H7 (cell line): Measurements from ENCODE around the gene HJV. TPM values are rescaled to one million over a fixed set of nuclear protein-coding genes. Genes with fewer than 3 reads are reported as not detected.

Experiments used
- DNase-seq: peaks from one replicate; pipeline ENCODE4 v3.0.0; 2012
- H3K27me3 ChIP-seq: 2 replicates; pipeline ENCODE4 v1.6.0; 2011; ENCODE audit warnings: mild to moderate bottlenecking, low read length; ENCODE audit not compliant: control insufficient read depth, insufficient read depth
- H3K36me3 ChIP-seq: replicated peaks from 2 replicates; pipeline ENCODE4 v1.5.1; 2011; ENCODE audit warnings: low read length; ENCODE audit not compliant: control insufficient read depth, insufficient read depth
- H3K4me3 ChIP-seq: 2 replicates; pipeline ENCODE4 v1.5.1; 2011; ENCODE audit warnings: low read depth, mild to moderate bottlenecking, control low read depth, low read length, moderate library complexity; ENCODE audit not compliant: insufficient read depth
- total RNA-seq: library from RNA; depleted of rRNA; stranded (reverse); fragments of >200 nt; shearing (Covaris generic); gene quantifications from 2 replicates; pipeline ENCODE4 v1.2.3, GENCODE V29; 2014; rRNA removed

The HJV gene
- total RNA-seq, 1 experiment from 2014 or later = 0.24 TPM

DNA sequence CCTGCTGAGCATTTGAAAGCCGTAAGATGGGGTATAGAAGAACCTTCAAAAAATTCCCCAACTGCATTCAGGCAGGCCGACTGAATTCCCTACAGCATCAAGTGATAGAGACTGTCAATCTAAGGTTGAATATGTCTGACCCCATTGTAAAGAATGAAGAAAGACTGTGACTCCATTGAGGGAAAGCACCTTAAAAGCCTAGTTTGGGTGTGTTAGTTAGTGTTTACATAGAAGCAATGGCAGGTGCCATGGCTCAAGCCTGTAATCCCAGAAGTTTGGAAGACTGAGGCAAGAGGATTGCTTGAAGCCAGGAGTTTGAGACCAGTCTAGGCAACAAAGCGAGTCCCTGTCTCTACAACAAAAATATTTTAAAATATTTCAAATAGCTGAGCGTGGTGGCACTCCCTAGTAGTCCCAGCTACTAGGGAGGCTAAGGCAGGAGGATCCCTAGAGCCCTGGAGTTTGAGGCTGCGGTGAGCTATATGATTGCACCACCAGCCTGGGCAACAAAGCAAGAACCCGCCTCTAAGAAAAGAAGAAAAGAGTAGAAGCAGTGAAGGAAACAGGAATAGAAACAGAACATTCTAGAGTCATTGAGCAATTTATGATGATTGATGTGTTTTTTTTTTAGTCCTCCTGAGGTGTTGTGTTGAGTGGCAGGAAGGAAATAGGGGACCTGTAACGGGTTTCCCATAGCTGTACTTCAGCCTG, 41.6 kb downstream of the HJV start:
- Histone ChIP-seq H3K27me3 (peaks cover 2% of the 10 kb centered on the region; the same call in 1 of the 2 replicates), H3K4me3 (no peak overlapping the region), H3K36me3 (no peaks in the 10 kb centered on the region)
- DNase-seq = no peak

- H3K27me3 ChIP-seq = peaks cover 2% of the 10 kb centered on the region; the same call in 1 of the 2 replicates
- DNase-seq = peak; percentile 79
- H3K36me3 ChIP-seq = no peaks in the 10 kb centered on the region
- peak overlapping the region; percentile 15 for H3K4me3 ChIP-seq
Measured at GRCh38 chr1:145978854-145979745, 42.4 kb downstream of the HJV start.

- H3K4me3 ChIP-seq = no peak overlapping the region
- H3K36me3 ChIP-seq = no peaks in the 10 kb centered on the region
- peaks cover 2% of the 10 kb centered on the region; the same call in 1 of the 2 replicates for H3K27me3 ChIP-seq
- DNase-seq = no peak
Measured at GRCh38 chr1:145978471-145978853, 43.1 kb downstream of the HJV start.

GRCh38 chr1:145977486-145978470, 43.8 kb downstream of the HJV start:
- Histone ChIP-seq H3K4me3 (no peak overlapping the region), H3K27me3 (peaks cover 2% of the 10 kb centered on the region; the same call in 1 of the 2 replicates), H3K36me3 (no peaks in the 10 kb centered on the region)
- DNase-seq = peak; percentile 80

DNA sequence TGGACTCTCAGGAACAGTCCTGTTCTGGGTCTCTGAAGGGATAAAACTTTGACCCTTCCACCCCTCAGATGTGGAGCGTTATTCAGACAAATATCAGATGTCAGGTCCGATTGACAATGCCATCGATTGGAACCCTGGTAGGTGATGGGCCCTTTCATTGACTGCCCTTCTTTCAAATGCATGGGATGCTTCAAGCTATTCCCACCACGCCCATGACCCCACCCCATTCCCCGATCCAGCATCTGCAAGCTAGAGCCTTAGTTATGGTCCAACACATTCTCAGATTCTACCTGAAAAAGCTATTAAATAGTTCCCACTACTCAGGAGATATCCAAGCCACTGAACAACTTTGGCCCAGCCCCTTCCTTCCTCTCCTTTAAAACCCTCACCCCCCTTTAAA, 44.5 kb downstream of the HJV start:
- no peaks in the 10 kb centered on the region for H3K36me3 ChIP-seq
- no peak overlapping the region for H3K4me3 ChIP-seq
- no peak for DNase-seq
- no peaks in the 10 kb centered on the region; the same call in 1 of the 2 replicates for H3K27me3 ChIP-seq

- Histone ChIP-seq H3K4me3 (no peak overlapping the region), H3K27me3 (no peaks in the 10 kb centered on the region), H3K36me3 (no peaks in the 10 kb centered on the region)
- DNase-seq = no peak
Measured at GRCh38 chr1:145975216-145975615, 46.3 kb downstream of the HJV start.

- Histone ChIP-seq H3K4me3 (no peak overlapping the region), H3K36me3 (no peaks in the 10 kb centered on the region), H3K27me3 (no peaks in the 10 kb centered on the region)
- DNase-seq = no peak
Measured at GRCh38 chr1:145974721-145975120, 46.8 kb downstream of the HJV start.

DNA sequence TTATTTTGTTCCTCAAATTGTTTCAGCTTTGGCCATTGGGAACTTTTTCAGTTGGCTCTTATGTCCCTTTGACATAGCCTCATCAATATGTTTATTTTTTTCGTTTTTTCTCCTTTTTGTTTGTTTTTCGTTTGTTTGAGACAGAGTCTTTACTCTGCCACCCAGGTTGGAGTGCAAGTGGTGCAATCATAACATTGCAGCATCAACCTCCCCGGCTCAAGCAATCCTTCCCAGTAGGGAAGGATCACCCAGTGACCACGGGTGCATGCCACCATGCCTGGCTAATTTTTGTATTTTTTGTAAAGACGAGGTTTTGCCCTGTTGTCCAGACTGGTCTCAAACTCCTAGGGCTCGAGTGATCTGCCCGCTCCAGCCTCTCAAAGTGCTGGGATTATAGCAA, 49.0 kb downstream of the HJV start:
- Histone ChIP-seq H3K4me3 (no peak overlapping the region), H3K27me3 (no peaks in the 10 kb centered on the region), H3K36me3 (no peaks in the 10 kb centered on the region)
- no peak for DNase-seq

Other genes starting within 250 kb of the HJV start
- gene RNF115, start 197.6 kb downstream of the HJV start, total RNA-seq = 11.3 and 11.5 TPM in 2 replicates
- 44.3 and 45.1 TPM in 2 replicates for gene POLR3C, start 197.5 kb downstream of the HJV start, total RNA-seq
- 4.4 and 8.8 TPM in 2 replicates for gene NUDT17, start 176.1 kb downstream of the HJV start, total RNA-seq
- gene PIAS3, start 162.7 kb downstream of the HJV start, total RNA-seq = 27.0 and 27.4 TPM in 2 replicates
- 0.22 and 0.52 TPM in 2 replicates for gene ANKRD35, start 135.9 kb downstream of the HJV start, total RNA-seq
- 0.10 and 0.22 TPM in 2 replicates for gene ITGA10, start 111.7 kb downstream of the HJV start, total RNA-seq
- 22.9 and 28.0 TPM in 2 replicates for gene PEX11B, start 103.0 kb downstream of the HJV start, total RNA-seq
- 181 and 214 TPM in 2 replicates for gene RBM8A, start 94.3 kb downstream of the HJV start, total RNA-seq
- gene LIX1L, start 63.7 kb downstream of the HJV start, total RNA-seq = 23.0 and 24.3 TPM in 2 replicates
- 0.52 and 0.62 TPM in 2 replicates for gene ANKRD34A, start 57.2 kb downstream of the HJV start, total RNA-seq
- gene POLR3GL, start 57.0 kb downstream of the HJV start, total RNA-seq = 6.3 and 11.6 TPM in 2 replicates
- gene TXNIP, start 25.2 kb downstream of the HJV start, total RNA-seq = 24.6 and 90.7 TPM in 2 replicates
- gene NBPF10, start 123.1 kb upstream of the HJV start, total RNA-seq = 0.42 and 0.89 TPM in 2 replicates
- gene NOTCH2NLA, start 207.3 kb upstream of the HJV start, total RNA-seq = 16.3 and 18.4 TPM in 2 replicates